Heart left ventricle (tissue), 13 donors: ENCODE results near the gene AIF1L.

Experiments
- POLR2A ChIP-seq, 2 donors: fragments of 450-650 bp; IDR thresholded peaks; one replicate each; pipeline ENCODE4 v1.6.1; 2017; ENCODE audit warnings: antibody characterized with exemption in 2 of 2, mild to moderate bottlenecking in 2 of 2, moderate library complexity in 2 of 2
- TF ChIP-seq, protein P1 (sequence below), 12 donors: fragments of 200-600 bp; sonication (generic) in 4 of 12; IDR thresholded peaks; one replicate each; pipeline versions ENCODE4 v1.5.0 to v1.8.0; 2018 to 2022; ENCODE audit warnings: antibody characterized with exemption in 12 of 12, mild to moderate bottlenecking in 5 of 12
- donor health status: ischemic (EF 13 %, LVEDD 7.1; RV severe dilation, severe dysfunction).
- donor health status: DM: no; HTN: yes; CAD: no.
- donor health status: DM: no; HTN: no; CAD: no.
- donor health status: ischemic (EF 25% LVEDD 6.9; RV normal size, moderate dysfunction).
- donor health status: ischemic (EF 25% LVEDD 5.7; RV mildly dilated, moderate dysfunction).
- donor health status: ischemic (EF 35%, LVEDD 5.7; RV mildly dilated, moderate dysfunction).
- donor health status: nonischemic (EF 11% LVEDD 7.7; RV severe dilation, severe dysfunction).
- donor health status: DM: yes; HTN: yes; CAD: no.
- donor health status: PGD.
- donor health status: ischemic (EF 29% LVEDD 5.4; RV normal size, mild dysfunction).
- donor health status: nonischemic (EF 23%, LVEDD 6.1; RV moderate dilation, normal function).

DNA sequence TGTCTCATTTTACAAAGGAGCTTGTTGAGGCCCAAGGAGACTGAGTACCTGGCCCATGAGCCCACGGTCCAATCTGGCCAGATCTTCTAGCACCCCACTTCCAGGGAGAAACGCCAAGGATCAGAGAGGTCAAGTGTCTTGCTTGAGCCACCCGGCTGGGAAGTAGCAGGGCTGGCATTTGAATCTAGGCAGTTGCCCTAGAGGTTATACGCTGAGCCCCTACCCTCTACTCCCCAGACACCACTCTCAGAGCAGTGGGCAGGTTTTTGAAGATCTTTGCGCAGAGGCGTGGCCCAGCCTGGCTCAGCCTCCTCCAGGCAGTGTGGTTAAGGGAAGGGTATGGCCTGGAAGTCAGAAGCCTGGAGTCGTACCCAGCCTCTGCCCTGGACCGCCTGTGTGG lies 23.3 kb downstream of the AIF1L start:
- TF ChIP-seq, protein P1, sequence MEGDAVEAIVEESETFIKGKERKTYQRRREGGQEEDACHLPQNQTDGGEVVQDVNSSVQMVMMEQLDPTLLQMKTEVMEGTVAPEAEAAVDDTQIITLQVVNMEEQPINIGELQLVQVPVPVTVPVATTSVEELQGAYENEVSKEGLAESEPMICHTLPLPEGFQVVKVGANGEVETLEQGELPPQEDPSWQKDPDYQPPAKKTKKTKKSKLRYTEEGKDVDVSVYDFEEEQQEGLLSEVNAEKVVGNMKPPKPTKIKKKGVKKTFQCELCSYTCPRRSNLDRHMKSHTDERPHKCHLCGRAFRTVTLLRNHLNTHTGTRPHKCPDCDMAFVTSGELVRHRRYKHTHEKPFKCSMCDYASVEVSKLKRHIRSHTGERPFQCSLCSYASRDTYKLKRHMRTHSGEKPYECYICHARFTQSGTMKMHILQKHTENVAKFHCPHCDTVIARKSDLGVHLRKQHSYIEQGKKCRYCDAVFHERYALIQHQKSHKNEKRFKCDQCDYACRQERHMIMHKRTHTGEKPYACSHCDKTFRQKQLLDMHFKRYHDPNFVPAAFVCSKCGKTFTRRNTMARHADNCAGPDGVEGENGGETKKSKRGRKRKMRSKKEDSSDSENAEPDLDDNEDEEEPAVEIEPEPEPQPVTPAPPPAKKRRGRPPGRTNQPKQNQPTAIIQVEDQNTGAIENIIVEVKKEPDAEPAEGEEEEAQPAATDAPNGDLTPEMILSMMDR (IDR thresholded peaks at IDR 0.05), result no peak
- no peak for TF ChIP-seq POLR2A (IDR thresholded peaks at IDR 0.05)
